Measurements from ENCODE around the gene CDH24.
A peak's percentile ranks its signal among the peaks of the same experiment; 100 is the strongest.

Gene CDH24, protein sequence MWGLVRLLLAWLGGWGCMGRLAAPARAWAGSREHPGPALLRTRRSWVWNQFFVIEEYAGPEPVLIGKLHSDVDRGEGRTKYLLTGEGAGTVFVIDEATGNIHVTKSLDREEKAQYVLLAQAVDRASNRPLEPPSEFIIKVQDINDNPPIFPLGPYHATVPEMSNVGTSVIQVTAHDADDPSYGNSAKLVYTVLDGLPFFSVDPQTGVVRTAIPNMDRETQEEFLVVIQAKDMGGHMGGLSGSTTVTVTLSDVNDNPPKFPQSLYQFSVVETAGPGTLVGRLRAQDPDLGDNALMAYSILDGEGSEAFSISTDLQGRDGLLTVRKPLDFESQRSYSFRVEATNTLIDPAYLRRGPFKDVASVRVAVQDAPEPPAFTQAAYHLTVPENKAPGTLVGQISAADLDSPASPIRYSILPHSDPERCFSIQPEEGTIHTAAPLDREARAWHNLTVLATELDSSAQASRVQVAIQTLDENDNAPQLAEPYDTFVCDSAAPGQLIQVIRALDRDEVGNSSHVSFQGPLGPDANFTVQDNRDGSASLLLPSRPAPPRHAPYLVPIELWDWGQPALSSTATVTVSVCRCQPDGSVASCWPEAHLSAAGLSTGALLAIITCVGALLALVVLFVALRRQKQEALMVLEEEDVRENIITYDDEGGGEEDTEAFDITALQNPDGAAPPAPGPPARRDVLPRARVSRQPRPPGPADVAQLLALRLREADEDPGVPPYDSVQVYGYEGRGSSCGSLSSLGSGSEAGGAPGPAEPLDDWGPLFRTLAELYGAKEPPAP

DNA sequence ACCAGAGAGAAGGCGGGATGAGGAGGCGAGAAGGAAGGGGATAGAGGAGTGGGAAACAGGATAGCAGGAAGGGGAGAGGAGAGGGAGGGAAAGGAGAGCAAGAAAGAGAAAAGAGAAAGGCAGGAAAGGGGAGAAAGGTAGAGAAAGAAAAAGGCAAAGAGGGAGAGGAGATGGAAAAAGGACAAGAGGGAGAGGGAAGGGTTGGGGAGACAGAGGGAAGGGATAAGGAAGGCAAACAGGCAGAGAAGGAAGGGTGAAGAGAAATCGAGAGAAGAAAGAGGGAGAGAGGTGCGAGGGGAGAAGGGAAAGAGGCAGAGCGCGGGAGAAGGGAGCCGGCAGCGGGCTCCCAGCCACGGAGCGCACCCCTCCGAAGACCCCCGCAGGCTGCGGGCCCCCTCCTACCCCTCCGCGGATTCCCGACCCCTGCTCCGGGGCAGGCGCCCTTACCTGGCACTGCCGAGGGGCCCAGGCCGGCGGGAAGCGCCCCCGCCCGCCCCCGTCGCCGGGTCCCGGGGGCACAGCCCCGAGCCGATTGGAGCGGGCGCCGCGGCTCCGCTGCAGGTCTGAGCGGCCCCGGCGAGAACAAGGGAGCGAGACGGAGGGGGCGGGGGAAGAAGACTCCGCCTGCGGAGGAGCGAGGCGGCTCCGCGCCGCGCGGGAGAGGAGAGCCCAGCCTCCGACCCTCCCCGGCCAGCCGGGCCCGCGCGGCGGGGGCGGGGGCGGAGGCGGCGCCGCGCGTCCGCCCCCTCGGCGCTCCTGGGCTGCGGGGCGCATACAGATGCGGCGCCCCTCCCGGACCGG is at the start of gene CDH24:
Gene CDH24 (minus strand): TSS at position 565 of the 801 bp plus-strand sequence. CDS start 1,787 bp downstream, outside the sequence.
- DNase-seq (ENCODE audit: low spot score) = peak; percentile 73
- peaks cover 14% of the 10 kb centered on the region for H3K4me1 Mint-ChIP-seq (ENCODE audit: low read depth)
- no peaks in the 10 kb centered on the region for H3K9me3 Mint-ChIP-seq
- peaks cover 8% of the 10 kb centered on the region for H3K27me3 Mint-ChIP-seq (ENCODE audit: low read depth)
- peak within 1 kb of the TSS; percentile 81 for H3K4me3 Mint-ChIP-seq
- H3K36me3 Mint-ChIP-seq (ENCODE audit: low read depth) = peaks cover 24% of the 10 kb centered on the region
- peak within 1 kb of the TSS; percentile 61 for H3K27ac Mint-ChIP-seq

- Mint-ChIP-seq H3K9me3 (no peaks in the 10 kb centered on the region), H3K36me3 (ENCODE audit: low read depth) (no peaks in the 10 kb centered on the region), H3K27me3 (ENCODE audit: low read depth) (peaks cover 7% of the 10 kb centered on the region), H3K4me1 (ENCODE audit: low read depth) (no peaks in the 10 kb centered on the region), H3K4me3 (no peak overlapping the region), H3K27ac (no peak overlapping the region)
- DNase-seq (ENCODE audit: low spot score) = no peak
Measured at GRCh38 chr14:23106747-23107045, 49.4 kb upstream of the CDH24 start.

DNA sequence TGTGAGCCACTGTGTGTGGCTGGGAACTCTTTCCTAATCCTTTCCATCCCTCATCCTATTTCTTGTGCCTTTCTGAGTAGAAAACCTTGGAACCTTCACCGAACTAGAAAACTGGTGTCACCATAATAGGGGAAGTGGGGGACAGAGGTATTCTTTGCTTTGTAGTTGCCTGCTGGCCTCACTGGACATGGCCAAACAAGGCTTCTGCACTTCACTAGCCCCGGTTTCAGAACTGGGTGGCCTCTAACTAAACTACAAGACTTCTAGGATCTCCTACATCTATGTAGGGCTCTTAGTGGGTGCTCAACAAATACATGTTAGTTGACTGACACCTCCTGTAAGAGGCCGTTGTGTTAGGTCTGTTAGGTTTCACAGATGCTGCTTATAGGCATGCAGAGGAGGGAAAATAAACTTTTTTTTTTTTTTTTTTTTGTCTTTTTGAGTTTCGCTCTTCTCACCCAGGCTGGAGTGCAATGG is 48.1 kb upstream of the CDH24 start:
- H3K9me3 Mint-ChIP-seq = no peaks in the 10 kb centered on the region
- H3K27ac Mint-ChIP-seq = no peak overlapping the region
- peaks cover 7% of the 10 kb centered on the region for H3K27me3 Mint-ChIP-seq (ENCODE audit: low read depth)
- no peak for DNase-seq (ENCODE audit: low spot score)
- no peaks in the 10 kb centered on the region for H3K4me1 Mint-ChIP-seq (ENCODE audit: low read depth)
- H3K36me3 Mint-ChIP-seq (ENCODE audit: low read depth) = no peaks in the 10 kb centered on the region
- H3K4me3 Mint-ChIP-seq = no peak overlapping the region

DNA sequence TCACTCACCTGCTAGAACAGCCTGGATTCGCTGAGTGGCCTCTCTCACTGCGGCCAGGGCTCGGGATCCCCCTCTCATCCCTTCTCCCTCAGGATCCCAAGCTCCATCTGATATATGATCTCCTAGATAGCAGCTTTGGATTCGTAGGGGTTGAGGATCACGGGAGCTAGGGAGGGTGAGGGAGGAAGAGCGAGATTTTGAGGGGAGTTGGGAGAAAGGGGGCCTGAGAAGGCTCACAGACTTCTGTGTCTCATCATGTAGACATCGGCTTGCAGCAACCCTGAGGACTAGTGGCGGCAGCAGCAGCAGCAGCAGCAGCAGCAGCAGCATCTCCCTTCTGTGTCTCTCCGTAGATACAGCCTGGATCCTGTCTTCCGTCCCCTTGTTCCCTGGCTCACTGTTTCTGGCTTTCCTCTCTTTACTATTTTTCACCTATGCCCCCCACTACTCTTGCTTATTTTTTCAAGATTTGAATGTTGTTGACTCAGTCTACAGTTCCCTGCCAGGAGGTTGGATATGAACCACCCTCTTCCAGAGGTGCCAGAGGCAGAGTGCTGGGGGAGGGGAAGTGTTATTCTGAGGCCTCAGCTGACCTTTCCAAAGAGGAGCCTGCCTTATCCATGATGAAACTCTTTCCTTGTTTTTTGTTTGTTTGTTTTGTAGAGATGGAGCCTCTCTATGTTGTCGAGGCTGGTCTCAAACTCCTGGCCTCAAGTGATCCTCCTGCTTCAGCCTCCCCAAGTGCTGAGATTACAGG is 47.4 kb upstream of the CDH24 start, which contains the start of gene CIROP:
Gene CIROP (minus strand): TSS at position 399 of the 757 bp plus-strand sequence. CDS start 69 bp downstream, at position 330.
- Mint-ChIP-seq H3K9me3 (no peaks in the 10 kb centered on the region), H3K27me3 (ENCODE audit: low read depth) (peaks cover 7% of the 10 kb centered on the region), H3K4me3 (no peak within 1 kb of the TSS), H3K36me3 (ENCODE audit: low read depth) (peaks cover 2% of the 10 kb centered on the region), H3K4me1 (ENCODE audit: low read depth) (no peaks in the 10 kb centered on the region), H3K27ac (no peak within 1 kb of the TSS)
- DNase-seq (ENCODE audit: low spot score) = no peak

DNA sequence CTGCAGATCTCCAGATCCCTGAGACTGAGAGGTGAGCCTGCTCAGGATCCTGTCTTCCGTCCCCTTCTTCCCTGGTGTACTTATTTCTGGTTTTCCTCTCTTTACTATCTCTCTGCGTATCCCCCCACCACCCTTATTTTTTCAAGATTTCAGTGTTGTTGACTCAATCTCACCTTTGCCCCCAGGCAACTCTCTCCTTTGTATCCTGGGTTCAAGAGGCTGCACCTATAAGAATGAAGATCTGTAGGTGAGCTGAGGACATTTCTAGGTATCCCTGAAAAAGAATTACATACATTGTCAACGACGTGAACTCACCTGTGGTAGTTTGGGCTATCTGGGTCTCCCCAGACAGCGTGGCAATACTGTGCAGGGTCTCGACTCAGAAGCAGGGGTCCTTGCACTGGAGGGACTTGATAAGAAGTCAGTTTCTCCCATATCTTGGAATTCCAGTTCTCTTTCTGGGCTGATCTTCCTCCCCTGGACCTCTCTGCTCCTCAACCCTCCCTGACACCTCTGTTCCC is 46.8 kb upstream of the CDH24 start:
- H3K4me1 Mint-ChIP-seq (ENCODE audit: low read depth) = no peaks in the 10 kb centered on the region
- peaks cover 7% of the 10 kb centered on the region for H3K27me3 Mint-ChIP-seq (ENCODE audit: low read depth)
- H3K27ac Mint-ChIP-seq = no peak overlapping the region
- H3K36me3 Mint-ChIP-seq (ENCODE audit: low read depth) = peaks cover 5% of the 10 kb centered on the region
- DNase-seq (ENCODE audit: low spot score) = no peak
- no peaks in the 10 kb centered on the region for H3K9me3 Mint-ChIP-seq
- H3K4me3 Mint-ChIP-seq = no peak overlapping the region

DNA sequence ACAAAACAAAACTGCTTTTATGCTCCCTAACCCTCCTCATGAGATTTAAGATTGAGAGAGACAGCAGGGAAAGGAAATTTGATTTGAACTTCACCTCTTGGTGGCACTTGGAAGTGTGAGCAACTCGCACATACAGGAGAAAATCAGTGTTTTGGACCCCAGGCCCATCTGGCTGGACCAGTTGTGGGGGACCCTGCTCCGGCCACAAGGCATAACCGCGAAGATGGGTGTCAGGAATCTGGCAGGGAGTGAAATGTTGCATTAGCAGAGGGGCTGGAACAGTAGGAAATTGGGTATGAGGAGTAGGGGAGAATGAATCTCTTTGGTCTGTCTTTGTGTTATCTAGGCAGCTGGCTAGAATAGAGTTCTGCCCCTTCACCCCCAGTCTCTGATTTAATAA is 46.3 kb upstream of the CDH24 start:
- Mint-ChIP-seq H3K4me3 (no peak overlapping the region), H3K36me3 (ENCODE audit: low read depth) (peaks cover 6% of the 10 kb centered on the region), H3K9me3 (no peaks in the 10 kb centered on the region), H3K4me1 (ENCODE audit: low read depth) (no peaks in the 10 kb centered on the region), H3K27ac (no peak overlapping the region), H3K27me3 (ENCODE audit: low read depth) (peaks cover 7% of the 10 kb centered on the region)
- DNase-seq (ENCODE audit: low spot score) = no peak

GRCh38 chr14:23102801-23103200 is 45.5 kb upstream of the CDH24 start:
- peaks cover under 1% of the 10 kb centered on the region for H3K4me1 Mint-ChIP-seq (ENCODE audit: low read depth)
- H3K27ac Mint-ChIP-seq = no peak overlapping the region
- H3K4me3 Mint-ChIP-seq = no peak overlapping the region
- peaks cover 7% of the 10 kb centered on the region for H3K36me3 Mint-ChIP-seq (ENCODE audit: low read depth)
- no peaks in the 10 kb centered on the region for H3K9me3 Mint-ChIP-seq
- H3K27me3 Mint-ChIP-seq (ENCODE audit: low read depth) = peaks cover 7% of the 10 kb centered on the region
- no peak for DNase-seq (ENCODE audit: low spot score)

DNA sequence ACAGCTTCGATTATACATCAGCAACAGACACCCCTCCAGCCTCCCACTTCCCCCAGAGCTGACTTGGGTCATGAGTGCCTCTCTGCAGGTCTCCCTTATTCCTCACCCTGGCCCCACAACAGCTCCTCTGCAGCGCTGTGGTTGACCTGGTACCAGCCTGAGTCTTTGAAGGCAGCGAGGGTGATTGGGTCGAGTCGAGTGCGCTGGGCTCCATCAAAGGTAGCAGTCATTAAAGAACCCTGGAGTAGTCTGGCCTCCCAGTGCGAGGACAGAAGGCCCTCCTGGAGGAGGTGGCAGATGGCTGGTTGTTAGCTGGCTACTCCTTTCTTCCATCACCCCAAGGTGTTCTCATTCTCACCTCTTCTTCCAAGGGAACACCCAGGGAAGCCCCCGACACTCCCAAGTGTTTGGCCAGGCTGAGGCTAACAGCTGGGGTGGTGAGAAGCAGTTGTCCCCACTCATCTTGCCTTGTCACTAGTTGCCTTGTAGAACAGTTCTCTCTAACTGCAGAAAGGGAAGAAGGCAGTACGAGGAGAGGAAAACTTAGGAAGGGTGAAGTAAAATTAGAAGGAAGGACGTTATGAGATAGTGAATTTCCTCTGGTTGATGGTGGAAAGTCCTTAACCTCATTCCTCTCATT is 44.8 kb upstream of the CDH24 start:
- H3K36me3 Mint-ChIP-seq (ENCODE audit: low read depth) = peaks cover 14% of the 10 kb centered on the region
- peaks cover 7% of the 10 kb centered on the region for H3K27me3 Mint-ChIP-seq (ENCODE audit: low read depth)
- H3K4me1 Mint-ChIP-seq (ENCODE audit: low read depth) = peaks cover 7% of the 10 kb centered on the region
- no peak overlapping the region for H3K4me3 Mint-ChIP-seq
- no peak for DNase-seq (ENCODE audit: low spot score)
- H3K27ac Mint-ChIP-seq = no peak overlapping the region
- no peaks in the 10 kb centered on the region for H3K9me3 Mint-ChIP-seq

GRCh38 chr14:23101213-23101970 is 44.1 kb upstream of the CDH24 start:
- no peak for DNase-seq (ENCODE audit: low spot score)
- Mint-ChIP-seq H3K36me3 (ENCODE audit: low read depth) (peaks cover 16% of the 10 kb centered on the region), H3K4me3 (no peak overlapping the region), H3K4me1 (ENCODE audit: low read depth) (peaks cover 14% of the 10 kb centered on the region), H3K27ac (no peak overlapping the region), H3K9me3 (no peaks in the 10 kb centered on the region), H3K27me3 (ENCODE audit: low read depth) (peaks cover 7% of the 10 kb centered on the region)

DNA sequence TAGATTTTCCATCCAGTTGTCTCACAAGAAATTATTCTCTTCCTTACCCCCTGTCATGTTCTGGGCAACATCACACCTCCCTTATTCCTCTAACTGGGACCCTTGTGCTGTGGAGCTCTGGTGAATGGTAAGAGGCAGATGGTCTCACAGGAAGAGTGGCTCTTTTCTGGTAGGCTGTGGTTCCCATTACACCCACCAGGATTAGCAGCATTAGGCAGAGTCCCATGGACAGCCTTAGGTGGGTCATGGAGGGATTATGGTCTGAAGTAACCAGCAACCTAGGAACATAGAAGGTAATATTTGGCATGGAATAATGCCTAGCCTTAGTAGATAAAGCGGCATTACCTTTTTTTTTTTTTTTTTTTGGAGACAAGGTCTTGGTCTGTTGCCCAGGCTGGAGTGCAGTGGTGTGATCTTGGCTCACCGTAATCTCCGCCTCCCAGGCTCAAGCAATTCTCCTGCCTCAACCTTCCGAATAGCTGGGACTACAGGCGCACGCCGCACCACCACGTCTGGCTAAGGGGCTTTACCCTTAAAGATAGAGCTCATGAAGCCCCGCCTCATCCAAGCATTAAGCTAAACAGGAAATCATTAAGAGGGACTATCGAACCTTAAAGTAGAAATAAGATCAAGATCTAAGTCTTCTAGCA is 42.0 kb upstream of the CDH24 start:
- Mint-ChIP-seq H3K36me3 (ENCODE audit: low read depth) (peaks cover 16% of the 10 kb centered on the region), H3K4me3 (no peak overlapping the region), H3K27me3 (ENCODE audit: low read depth) (peaks cover 7% of the 10 kb centered on the region), H3K4me1 (ENCODE audit: low read depth) (peaks cover 14% of the 10 kb centered on the region), H3K27ac (no peak overlapping the region), H3K9me3 (no peaks in the 10 kb centered on the region)
- no peak for DNase-seq (ENCODE audit: low spot score)

GRCh38 chr14:23097786-23098185 is 40.5 kb upstream of the CDH24 start:
- no peaks in the 10 kb centered on the region for H3K27me3 Mint-ChIP-seq (ENCODE audit: low read depth)
- no peak overlapping the region for H3K4me3 Mint-ChIP-seq

More at GRCh38 chr14:23097786-23098185, 40.5 kb upstream of the CDH24 start:
- Mint-ChIP-seq H3K36me3 (ENCODE audit: low read depth) (peaks cover 21% of the 10 kb centered on the region), H3K4me1 (ENCODE audit: low read depth) (peaks cover 22% of the 10 kb centered on the region), H3K27ac (no peak overlapping the region), H3K9me3 (no peaks in the 10 kb centered on the region)
- DNase-seq (ENCODE audit: low spot score) = no peak
